Activated B cell treated with CpG ODN at 0.5 μM for 24 hours (primary cell): ENCODE data around the gene ANAPC1. TPM values are rescaled to one million over a fixed set of nuclear protein-coding genes. Genes with fewer than 3 reads are reported as not detected.
"Not testable (repeated sequence)": the region's sequence is repeated elsewhere in the genome, so short reads cannot be mapped to it uniquely, and the experiment has no call there.

Source experiments
- ATAC-seq: fragments of 200-7000 bp; cut with Tn5 transposase; one replicate; pipeline ENCODE4 v1.10.0; 2021; ENCODE audit warnings: low read depth, mild to moderate bottlenecking, moderate library complexity
- CTCF ChIA-PET: fragments of 350-600 bp; sonication (Branson Sonifier 250); formaldehyde crosslinking; loops from one replicate; lab custom pipeline; 2021; ENCODE audit warnings: antibody characterized with exemption; lab: Charles Lee
- POLR2A ChIA-PET: fragments of 350-600 bp; sonication (Branson Sonifier 250); formaldehyde crosslinking; loops from one replicate; lab custom pipeline; 2021; ENCODE audit warnings: antibody characterized with exemption; lab: Charles Lee
- DNase-seq: peaks from one replicate; pipeline ENCODE4 v3.0.0; 2022
- H3K27ac Mint-ChIP-seq: one replicate; pipeline ENCODE4 v1.8.0; 2020; ENCODE audit warnings: mixed read lengths
- H3K27me3 Mint-ChIP-seq: one replicate; pipeline ENCODE4 v1.8.0; 2021; ENCODE audit warnings: mixed read lengths
- H3K36me3 Mint-ChIP-seq: one replicate; pipeline ENCODE4 v1.8.0; 2021; ENCODE audit warnings: low read depth, mixed read lengths
- H3K4me1 Mint-ChIP-seq: one replicate; pipeline ENCODE4 v1.8.0; 2021; ENCODE audit warnings: mixed read lengths
- H3K4me3 Mint-ChIP-seq: one replicate; pipeline ENCODE4 v1.8.0; 2020; ENCODE audit warnings: mild to moderate bottlenecking, mixed read lengths
- H3K9me3 Mint-ChIP-seq: one replicate; pipeline ENCODE4 v1.8.0; 2020; ENCODE audit warnings: mixed read lengths
- intact Hi-C: fragments of 100-400 bp; cut with micrococcal nuclease; formaldehyde crosslinking; loops from one replicate; pipeline ENCODE4 v1.15.1; 2024
- total RNA-seq: library from RNA; stranded (reverse); gene quantifications from 2 replicates; pipeline ENCODE4 v1.2.3, GENCODE V29; 2022

ANAPC1 gene
- total RNA-seq, 1 donor from 2014 or later = 88.1 TPM

GRCh38 chr2:111781443-111782094, 102.4 kb downstream of the ANAPC1 start:
- CTCF ChIA-PET = not testable (repeated sequence)

GRCh38 chr2:111777155-111777554, 106.8 kb downstream of the ANAPC1 start:
- H3K27ac Mint-ChIP-seq, H3K4me1 Mint-ChIP-seq, H3K9me3 Mint-ChIP-seq, ATAC-seq, CTCF ChIA-PET, POLR2A ChIA-PET, intact Hi-C loops, DNase-seq, H3K27me3 Mint-ChIP-seq, H3K4me3 Mint-ChIP-seq: not testable (repeated sequence)
- H3K36me3 Mint-ChIP-seq = peaks cover 23% of the 10 kb centered on the region

More at GRCh38 chr2:111781443-111782094, 102.4 kb downstream of the ANAPC1 start:
- H3K27ac Mint-ChIP-seq, ATAC-seq, intact Hi-C loops, POLR2A ChIA-PET, DNase-seq, H3K4me3 Mint-ChIP-seq, H3K9me3 Mint-ChIP-seq, H3K27me3 Mint-ChIP-seq, H3K4me1 Mint-ChIP-seq: not testable (repeated sequence)
- H3K36me3 Mint-ChIP-seq = peaks cover 19% of the 10 kb centered on the region

- POLR2A ChIA-PET, ATAC-seq, H3K4me1 Mint-ChIP-seq, DNase-seq, intact Hi-C loops, H3K9me3 Mint-ChIP-seq, H3K27me3 Mint-ChIP-seq, CTCF ChIA-PET, H3K27ac Mint-ChIP-seq, H3K4me3 Mint-ChIP-seq: not testable (repeated sequence)
- peaks cover 21% of the 10 kb centered on the region for H3K36me3 Mint-ChIP-seq
Measured at GRCh38 chr2:111776296-111776695, 107.7 kb downstream of the ANAPC1 start.

- CTCF ChIA-PET, H3K4me1 Mint-ChIP-seq, H3K9me3 Mint-ChIP-seq, DNase-seq, intact Hi-C loops, POLR2A ChIA-PET, H3K4me3 Mint-ChIP-seq, H3K27ac Mint-ChIP-seq, H3K27me3 Mint-ChIP-seq: not testable (repeated sequence)
- peak; percentile 65 for ATAC-seq
- H3K36me3 Mint-ChIP-seq = peaks cover 24% of the 10 kb centered on the region
Measured at GRCh38 chr2:111772180-111772579, 111.8 kb downstream of the ANAPC1 start.

GRCh38 chr2:111770916-111771658, 112.9 kb downstream of the ANAPC1 start:
- intact Hi-C loops, H3K9me3 Mint-ChIP-seq, DNase-seq, ATAC-seq, H3K27ac Mint-ChIP-seq, POLR2A ChIA-PET, CTCF ChIA-PET, H3K4me3 Mint-ChIP-seq, H3K4me1 Mint-ChIP-seq, H3K27me3 Mint-ChIP-seq: not testable (repeated sequence)
- peaks cover 22% of the 10 kb centered on the region for H3K36me3 Mint-ChIP-seq

GRCh38 chr2:111768266-111769190, 115.5 kb downstream of the ANAPC1 start:
- CTCF ChIA-PET, H3K4me1 Mint-ChIP-seq, intact Hi-C loops, H3K27ac Mint-ChIP-seq, POLR2A ChIA-PET, H3K27me3 Mint-ChIP-seq, DNase-seq, H3K9me3 Mint-ChIP-seq, ATAC-seq, H3K4me3 Mint-ChIP-seq: not testable (repeated sequence)
- H3K36me3 Mint-ChIP-seq = peaks cover 15% of the 10 kb centered on the region

- H3K27me3 Mint-ChIP-seq, H3K27ac Mint-ChIP-seq, intact Hi-C loops, H3K4me3 Mint-ChIP-seq, ATAC-seq, CTCF ChIA-PET, H3K4me1 Mint-ChIP-seq, DNase-seq, POLR2A ChIA-PET, H3K9me3 Mint-ChIP-seq: not testable (repeated sequence)
- H3K36me3 Mint-ChIP-seq = peaks cover 15% of the 10 kb centered on the region
Measured at GRCh38 chr2:111767087-111767486, 116.9 kb downstream of the ANAPC1 start.

GRCh38 chr2:111766295-111766694, 117.7 kb downstream of the ANAPC1 start:
- not testable (repeated sequence) for ATAC-seq, H3K4me1 Mint-ChIP-seq

GRCh38 chr2:111764151-111764550, 119.8 kb downstream of the ANAPC1 start:
- H3K27ac Mint-ChIP-seq, H3K4me1 Mint-ChIP-seq, H3K27me3 Mint-ChIP-seq, intact Hi-C loops, CTCF ChIA-PET, DNase-seq, H3K4me3 Mint-ChIP-seq, H3K9me3 Mint-ChIP-seq, ATAC-seq, POLR2A ChIA-PET: not testable (repeated sequence)
- peaks cover 10% of the 10 kb centered on the region for H3K36me3 Mint-ChIP-seq

More at GRCh38 chr2:111766295-111766694, 117.7 kb downstream of the ANAPC1 start:
- H3K27ac Mint-ChIP-seq, DNase-seq, H3K27me3 Mint-ChIP-seq, H3K4me3 Mint-ChIP-seq, H3K9me3 Mint-ChIP-seq, intact Hi-C loops, CTCF ChIA-PET, POLR2A ChIA-PET: not testable (repeated sequence)
- peaks cover 15% of the 10 kb centered on the region for H3K36me3 Mint-ChIP-seq

GRCh38 chr2:111760697-111761284, 123.2 kb downstream of the ANAPC1 start:
- intact Hi-C loops = not testable (repeated sequence)

GRCh38 chr2:111752533-111752932, 131.5 kb downstream of the ANAPC1 start:
- POLR2A ChIA-PET, intact Hi-C loops, H3K36me3 Mint-ChIP-seq, ATAC-seq, H3K27me3 Mint-ChIP-seq, CTCF ChIA-PET, H3K4me1 Mint-ChIP-seq, H3K9me3 Mint-ChIP-seq, DNase-seq, H3K4me3 Mint-ChIP-seq, H3K27ac Mint-ChIP-seq: not testable (repeated sequence)

More at GRCh38 chr2:111760697-111761284, 123.2 kb downstream of the ANAPC1 start:
- H3K4me1 Mint-ChIP-seq, H3K9me3 Mint-ChIP-seq, H3K36me3 Mint-ChIP-seq, H3K27me3 Mint-ChIP-seq, H3K27ac Mint-ChIP-seq, DNase-seq, POLR2A ChIA-PET, CTCF ChIA-PET, H3K4me3 Mint-ChIP-seq, ATAC-seq: not testable (repeated sequence)
